HG03108 (cell line): ENCODE results near the gene GFOD2.

ENCODE experiments used
- ATAC-seq: cut with Tn5 transposase; IDR thresholded peaks from one replicate; pipeline ENCODE4 v1.9.1; 2021; ENCODE audit warnings: moderate library complexity; ENCODE audit not compliant: unreplicated experiment

Gene GFOD2

DNA sequence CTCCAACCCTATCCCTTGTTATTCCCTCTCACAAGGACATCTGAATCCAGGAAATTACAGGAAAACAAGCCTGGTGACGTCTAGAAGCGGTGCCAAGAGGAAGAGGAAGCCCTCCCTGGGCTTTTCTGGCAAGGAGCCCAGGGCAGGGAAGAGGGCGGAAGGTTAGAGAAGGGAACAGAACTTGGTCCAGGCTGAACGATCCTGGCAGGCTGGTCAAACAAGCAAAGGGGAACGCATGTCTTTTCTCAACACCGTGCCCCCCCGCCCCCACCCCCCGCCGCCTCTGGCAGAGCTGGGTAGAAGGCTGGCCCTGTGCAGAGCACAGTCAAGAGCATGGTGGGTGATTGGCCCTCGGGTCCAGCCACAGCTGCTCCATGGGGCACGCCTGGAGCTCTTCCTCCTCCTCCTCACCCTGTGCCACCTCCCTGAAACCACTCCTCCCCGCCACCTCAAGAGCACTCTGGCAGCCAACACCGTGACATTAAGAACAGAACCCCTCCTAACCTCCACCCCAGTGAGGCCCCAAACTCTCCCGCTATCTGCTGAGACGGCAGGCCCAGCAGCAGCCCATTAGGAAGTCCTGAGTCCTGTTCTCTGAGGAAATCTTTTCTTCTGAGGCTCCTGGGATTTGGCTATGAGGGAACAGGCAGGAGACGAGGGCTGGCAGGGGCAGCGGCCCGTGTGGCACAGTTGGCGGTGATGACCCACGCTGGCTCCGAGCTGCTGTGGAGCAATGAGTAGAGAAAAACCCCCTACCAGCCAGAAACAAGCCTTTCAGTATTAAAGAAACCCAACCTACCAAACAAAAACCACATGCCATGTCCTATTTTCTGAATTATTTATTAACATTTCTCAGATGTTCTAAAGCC lies 45.2 kb downstream of the GFOD2 start:
- ATAC-seq, result no peak

DNA sequence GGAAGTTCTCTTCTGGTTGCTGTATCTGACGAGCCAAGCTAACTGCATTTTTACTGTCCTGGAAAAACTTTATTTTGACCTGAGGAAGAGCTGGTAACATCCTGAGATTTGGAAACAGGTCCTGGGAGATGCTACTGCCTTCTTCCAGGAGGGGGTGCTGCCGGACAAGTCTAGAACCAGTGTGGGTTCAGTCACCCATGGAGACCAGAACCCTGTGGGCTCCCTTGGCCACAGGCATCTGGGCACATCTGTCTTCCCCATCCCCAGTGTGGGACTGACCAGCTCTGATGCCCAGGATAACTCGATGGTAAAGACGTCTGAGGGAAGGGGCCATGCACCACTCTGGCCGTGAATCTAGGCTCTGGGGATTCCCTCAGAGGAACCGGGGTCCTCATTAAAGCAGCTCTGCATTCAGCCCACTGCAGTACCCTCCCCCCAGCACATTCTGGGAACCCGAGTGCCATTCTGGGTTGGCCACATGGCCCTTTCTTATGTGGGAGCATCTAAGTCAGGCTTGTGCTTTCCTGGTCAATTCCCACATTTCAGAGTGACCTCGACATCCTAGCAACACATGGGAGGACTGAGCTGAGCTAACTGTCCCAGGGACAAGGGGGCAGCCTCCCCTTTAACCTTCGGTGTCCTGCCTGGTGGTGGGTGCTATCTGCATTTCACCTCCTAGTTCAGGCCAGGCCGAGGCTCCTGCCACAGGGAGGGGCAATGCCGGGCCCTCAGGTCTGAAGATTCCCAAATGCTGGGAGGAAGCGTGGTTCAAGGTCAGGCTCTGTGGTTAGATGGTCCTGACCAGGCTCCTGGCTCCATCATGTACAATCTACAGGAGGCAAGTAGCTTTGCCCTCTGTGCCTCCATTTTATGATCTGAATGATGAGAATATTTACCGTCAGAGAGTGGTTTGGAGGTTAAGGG lies 46.1 kb downstream of the GFOD2 start:
- no peak for ATAC-seq

DNA sequence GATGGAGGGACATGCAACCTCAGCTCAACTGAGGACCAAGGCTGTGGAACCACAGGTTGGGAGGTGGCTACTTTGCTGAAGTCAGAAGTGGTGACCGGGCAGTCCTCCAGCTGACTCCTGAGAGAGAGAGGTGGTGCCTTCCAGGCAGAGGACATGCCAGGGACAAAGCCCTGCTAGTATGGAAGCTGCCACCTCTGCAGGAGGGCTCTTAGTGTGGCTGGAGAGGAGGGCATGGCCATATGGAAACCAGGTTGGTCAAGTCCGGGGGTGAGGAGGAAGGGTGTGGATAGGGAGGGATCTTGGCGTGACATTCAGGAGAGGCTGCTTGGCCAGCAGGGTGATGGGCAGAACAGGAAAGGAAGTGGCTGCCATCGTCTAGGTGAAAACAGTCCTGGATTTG lies 46.8 kb downstream of the GFOD2 start:
- ATAC-seq, result no peak

DNA sequence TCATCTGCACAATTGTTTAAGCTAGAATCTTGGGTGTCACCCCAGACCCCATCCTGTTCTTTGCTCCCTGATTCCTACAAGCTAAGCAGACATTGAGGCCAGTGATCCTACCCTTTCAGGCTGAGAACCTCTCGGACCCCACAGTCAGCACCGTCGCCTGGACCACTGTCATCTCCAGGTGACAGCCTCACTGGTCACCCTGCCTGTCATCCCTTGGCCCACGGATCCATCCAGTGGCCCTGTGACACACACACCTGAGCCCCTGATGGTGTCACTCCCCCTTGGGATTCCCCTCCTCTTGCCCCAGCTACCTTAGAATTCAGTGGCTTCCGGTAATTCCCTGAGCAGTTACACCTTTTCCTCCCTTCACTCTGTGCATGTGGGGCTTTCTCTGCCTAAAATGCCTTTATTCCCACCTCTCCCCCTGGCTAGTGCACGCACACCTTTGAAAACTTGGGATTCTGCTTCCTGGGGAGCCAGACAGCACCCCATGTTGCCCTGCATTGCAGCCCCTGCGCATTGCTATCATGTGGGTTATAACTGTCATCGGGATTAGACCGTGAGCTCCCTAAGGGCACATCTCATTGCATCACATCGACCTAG lies 49.5 kb downstream of the GFOD2 start:
- ATAC-seq, result no peak

DNA sequence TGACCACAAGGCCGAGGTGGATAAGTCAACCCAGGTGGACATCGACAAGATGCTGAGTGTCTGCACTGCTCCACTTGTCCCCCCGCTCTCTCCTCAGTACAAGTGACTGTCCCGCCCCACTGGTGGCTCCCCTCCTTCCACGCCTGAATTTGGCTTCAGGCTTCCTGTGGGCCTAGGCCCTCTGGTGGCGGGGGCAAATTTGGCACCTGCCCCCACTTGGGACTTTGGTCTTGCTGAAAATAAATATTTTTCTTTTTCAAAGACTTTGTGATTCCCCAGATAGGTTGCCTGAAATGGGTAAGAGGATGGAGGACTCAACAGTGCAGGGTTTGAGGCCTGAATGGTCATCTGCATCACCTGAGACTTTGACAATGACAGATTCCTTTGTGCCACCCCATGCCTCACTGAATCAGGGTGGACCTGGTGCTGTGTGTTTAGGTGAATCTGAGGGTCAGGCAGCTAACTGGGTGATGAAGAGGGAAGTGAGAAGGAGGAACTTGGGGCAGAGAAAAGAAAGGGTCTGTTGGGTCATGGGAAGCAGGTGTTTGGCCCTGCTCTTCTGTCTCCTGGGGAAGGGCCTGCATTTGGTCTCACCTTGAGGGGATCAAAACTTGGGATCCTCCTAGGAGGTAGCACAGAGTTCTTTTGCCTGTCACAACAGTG lies 50.5 kb downstream of the GFOD2 start:
- no peak for ATAC-seq

DNA sequence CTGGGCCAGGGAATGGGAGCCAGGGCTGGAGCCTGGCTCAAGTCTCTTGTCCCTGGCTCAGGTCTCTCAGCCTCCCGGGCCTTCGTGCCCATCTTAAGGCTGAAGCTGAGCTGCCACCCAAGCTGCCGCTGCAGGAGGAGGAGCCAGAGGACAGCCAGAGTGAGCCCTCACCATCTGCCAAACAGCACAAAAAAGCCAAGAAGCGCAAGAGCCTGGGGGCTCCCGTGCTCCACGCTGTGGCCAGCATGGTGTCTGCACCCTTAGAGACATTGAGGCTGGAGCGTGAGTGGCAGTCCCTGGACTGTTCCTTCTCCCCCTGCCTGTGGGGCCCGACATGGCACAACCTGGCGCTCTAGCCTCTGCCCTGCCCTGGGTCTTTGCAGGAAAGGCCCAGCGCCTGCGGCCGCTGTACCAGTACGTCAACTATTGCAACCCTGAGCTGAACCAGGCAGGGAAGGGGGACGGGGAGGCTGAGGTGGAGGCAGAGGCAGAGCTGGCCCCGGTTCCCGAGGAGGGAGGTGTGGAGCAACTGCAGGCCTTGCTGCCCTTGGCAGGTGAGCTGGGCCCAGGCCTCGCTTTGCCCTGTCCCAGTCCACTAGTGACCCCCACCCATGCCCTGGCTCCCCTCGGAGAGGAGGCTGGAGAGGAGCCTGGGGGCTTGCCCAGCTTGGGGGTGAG lies 51.2 kb downstream of the GFOD2 start:
- peak; percentile 56 for ATAC-seq

DNA sequence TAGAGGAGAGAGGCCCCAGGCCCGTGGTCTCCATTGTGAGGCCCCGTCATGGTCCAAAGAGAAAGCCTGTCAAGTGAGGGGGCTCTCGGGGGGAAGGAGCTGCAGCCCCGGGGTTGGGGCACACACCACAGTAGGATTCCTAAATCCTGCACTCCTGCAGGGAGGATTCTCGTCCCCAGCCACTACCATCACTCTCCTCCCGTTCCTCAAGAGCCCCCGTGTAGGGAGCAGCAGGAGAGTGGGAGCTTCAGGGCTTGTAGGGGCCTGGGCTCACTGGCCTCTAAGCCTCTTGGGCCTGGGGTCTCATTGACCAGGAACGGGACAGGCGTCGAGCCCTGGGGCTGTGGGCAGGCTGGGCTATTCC lies 51.7 kb downstream of the GFOD2 start:
- ATAC-seq, result no peak

DNA sequence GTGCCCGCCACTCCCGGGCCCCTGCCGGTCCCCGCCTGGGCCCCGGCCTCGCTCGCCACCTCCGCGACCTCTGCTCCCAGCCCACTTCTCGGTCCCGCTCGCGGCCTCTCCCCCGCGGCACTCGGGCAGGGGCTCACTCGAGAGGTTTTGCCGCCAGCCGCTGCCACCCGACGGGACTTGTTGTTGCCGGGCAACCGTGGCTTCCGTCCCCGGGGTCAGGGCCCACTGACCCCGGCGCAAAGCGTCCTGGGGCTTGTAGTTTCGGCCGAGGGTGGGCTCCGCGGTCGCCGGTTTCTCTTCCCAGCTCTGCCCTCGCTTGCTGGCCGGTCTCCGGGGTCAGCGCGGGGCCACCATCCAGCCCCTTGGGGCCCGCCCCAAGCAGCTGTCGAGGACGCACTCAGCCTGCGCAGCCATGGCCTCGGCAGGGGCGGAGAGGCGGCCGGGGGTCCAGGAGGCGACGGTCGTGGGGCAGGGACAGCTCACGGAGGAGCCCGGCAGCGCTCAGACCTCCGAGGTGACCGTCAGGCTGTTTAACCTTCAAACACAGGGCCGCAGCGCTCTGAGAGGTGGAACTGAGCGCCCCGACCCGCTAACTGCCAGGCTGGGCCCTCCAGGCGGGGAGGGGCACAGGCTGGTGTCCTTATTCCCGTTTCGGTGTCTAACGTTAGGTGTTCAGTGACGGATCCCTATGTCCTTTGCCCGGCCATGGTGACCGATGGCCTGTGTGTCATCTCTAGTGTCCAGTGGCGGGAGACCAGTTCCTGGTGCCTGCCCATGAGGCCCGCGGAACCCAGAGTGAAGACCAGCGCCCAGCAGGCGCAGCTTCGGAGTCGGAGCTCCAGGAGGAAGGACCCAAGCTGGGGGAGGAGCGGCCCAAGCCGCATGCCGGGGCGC lies 52.3 kb downstream of the GFOD2 start, which contains the start of the genes C16orf86 and ENKD1:
Gene C16orf86, plus strand, starts transcription at position 256 of the 894 bp plus-strand sequence. Its CDS starts 157 bp downstream, at position 413.
Gene ENKD1, minus strand, starts transcription at position 192 of the 894 bp plus-strand sequence. CDS start 308 bp downstream, outside the sequence.
- peak; percentile 57 for ATAC-seq

DNA sequence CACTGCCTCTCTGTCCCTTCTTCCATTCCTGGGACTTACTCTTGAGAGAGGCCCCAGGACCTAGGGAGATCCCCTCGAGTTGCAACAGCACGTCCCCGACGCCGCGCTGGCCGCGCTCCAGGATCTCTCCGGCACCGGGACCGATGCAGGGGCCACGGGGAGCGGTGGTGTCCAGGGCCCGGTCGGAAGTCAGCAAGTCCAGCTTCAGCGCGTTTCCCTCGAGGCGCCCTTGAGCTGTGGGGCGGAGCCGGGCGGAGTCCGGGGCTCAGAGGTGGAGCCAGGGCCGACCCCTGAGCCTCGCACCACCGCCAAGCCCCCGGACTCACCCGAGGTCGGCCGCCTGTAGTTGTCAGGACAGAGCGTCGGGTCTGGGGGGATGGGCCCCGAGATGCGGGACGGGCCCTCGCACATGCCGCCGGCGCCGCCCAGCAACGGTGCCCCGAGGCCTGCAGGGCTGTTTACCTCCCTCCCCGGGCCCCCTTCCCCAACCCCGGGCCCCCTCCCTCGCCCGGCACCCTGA lies 53.0 kb downstream of the GFOD2 start:
- no peak for ATAC-seq

DNA sequence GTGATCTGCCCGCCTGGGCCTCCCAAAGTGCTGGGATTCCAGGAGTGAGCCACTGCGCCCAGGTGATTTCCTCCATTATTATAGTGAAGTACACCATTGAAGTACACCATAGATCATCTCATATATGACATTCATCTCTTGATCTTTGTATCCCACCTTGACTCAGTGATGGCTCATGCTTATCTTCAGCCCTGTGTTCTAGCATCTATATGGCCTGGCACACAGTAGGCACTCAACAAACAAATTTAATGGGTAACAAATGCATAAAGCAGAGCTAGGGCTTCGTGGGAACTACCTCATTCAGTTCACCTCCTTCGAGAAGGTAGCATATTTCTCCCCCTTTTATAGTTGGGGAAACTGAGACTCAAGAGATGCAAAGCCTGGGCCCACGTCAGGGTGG lies 53.5 kb downstream of the GFOD2 start:
- no peak for ATAC-seq

DNA sequence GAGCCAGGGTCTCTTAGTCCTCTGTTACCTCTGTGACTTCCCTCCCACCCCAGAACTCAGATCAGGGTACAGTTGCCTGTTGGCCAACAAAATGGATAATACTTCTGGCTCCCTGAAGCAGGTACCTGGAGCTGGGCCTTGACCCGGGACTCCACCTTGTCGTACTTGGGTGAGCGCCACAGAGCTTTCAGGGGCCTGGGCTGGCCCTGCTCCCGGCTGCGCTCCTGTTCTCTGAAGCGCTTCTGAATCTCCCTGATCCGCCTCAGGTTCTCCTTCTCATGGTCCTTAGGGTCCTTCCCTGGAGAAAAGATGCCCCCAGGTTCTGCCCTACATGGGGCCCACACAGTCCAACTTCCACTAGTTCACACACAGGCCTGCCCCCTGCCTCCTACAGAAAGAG lies 54.2 kb downstream of the GFOD2 start:
- no peak for ATAC-seq

DNA sequence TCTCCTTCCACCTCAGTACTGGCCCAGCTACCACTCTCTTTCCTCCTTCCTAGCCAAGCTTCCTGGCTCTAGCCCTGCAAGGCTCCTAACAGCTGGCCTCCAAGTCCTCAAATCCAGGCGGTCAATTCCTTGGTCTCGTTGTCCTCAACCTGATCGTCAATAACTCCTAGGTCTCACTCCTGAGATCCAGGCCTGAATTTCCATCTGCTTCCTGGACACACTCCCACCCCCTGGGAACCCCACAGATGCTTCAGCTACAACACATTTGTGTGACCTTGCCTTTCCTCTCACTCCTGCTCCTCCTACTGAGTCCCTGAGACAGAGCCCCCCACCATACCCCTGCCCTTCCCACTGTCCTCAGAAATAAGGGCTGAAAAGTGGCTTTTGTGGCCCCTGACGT lies 54.9 kb downstream of the GFOD2 start:
- no peak for ATAC-seq

DNA sequence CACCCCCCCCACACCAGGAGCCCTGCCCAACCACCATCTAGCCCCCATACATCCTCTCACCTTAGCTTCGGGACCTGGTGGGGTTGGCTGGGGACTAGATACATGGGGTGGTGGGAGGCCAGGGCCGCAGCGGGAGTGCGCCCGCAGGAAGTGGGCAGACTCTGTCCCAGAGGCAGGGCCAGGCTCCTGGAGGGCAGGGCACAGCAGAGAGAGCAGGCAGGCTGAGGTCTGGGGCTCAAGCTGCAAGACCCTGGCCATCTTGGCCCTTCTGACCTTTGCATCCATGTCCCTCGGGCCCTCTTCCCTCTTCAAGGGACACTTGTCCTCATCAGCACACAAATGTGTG lies 55.3 kb downstream of the GFOD2 start:
- ATAC-seq, result no peak

DNA sequence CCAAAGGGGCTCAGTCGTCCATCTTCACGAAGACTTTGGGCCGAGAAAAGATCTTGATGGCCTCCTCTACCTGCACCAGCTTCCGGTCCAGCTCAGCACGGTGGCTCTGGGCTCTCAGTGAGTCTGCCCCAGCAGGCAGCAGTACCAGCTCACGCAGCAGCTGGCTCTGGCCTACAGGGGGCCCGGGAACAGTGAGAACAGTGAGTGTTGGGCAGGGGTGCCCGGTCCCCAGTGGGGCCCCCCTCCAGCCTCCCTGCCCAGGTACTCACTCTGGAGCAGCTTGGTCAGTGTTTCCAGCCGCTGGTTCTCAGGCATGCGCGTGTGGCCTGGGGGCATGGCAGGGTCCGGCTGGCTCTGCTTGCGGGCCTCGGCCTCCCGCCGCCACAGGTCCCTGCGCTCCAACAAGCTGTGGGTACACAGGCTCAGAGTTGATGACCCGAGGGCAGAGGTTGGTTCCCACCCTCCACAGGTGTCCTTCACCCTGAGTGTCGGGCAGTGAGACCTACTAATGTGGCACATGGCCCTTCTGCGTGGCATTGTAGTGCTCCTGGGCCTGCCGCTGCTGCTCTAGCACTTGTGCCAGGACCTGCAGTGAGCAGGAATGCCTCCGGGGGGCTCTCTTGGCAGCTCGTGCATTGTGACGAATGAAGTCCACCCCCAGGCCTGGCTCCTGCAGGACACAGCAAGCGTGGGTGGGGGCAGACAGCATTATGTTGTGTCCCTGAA lies 55.8 kb downstream of the GFOD2 start:
- no peak for ATAC-seq

DNA sequence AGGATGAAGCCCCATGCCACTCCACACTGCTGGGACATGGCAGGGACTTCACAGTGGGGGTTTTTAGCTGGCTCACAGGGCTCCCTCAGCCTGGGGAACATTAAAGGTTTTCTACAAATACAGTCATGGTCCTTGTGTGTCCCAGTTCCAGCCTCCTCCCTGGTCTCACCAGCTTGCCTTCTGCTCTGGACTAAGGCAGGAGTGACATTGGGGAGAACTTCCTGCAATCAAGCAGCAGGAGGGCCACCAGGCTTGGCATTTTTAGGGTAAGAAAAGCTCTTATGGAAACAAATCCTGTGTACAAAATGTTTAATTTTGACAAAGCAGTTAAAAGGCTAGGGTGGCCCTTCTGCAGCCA lies 56.5 kb downstream of the GFOD2 start:
- ATAC-seq, result no peak

DNA sequence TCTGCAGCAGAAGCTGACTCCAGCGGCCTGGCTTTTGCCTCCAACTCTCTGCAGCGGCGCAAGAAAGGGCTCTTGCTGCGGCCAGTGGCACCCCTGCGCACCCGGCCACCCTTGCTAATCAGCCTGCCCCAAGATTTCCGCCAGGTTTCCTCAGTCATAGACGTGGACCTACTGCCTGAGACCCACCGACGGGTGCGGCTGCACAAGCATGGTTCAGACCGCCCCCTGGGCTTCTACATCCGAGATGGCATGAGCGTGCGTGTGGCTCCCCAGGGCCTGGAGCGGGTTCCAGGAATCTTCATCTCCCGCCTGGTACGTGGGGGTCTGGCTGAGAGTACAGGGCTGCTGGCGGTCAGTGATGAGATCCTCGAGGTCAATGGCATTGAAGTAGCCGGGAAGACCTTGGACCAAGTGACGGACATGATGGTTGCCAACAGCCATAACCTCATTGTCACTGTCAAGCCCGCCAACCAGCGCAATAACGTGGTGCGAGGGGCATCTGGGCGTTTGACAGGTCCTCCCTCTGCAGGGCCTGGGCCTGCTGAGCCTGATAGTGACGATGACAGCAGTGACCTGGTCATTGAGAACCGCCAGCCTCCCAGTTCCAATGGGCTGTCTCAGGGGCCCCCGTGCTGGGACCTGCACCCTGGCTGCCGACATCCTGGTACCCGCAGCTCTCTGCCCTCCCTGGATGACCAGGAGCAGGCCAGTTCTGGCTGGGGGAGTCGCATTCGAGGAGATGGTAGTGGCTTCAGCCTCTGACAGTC lies 57.0 kb downstream of the GFOD2 start:
- no peak for ATAC-seq

DNA sequence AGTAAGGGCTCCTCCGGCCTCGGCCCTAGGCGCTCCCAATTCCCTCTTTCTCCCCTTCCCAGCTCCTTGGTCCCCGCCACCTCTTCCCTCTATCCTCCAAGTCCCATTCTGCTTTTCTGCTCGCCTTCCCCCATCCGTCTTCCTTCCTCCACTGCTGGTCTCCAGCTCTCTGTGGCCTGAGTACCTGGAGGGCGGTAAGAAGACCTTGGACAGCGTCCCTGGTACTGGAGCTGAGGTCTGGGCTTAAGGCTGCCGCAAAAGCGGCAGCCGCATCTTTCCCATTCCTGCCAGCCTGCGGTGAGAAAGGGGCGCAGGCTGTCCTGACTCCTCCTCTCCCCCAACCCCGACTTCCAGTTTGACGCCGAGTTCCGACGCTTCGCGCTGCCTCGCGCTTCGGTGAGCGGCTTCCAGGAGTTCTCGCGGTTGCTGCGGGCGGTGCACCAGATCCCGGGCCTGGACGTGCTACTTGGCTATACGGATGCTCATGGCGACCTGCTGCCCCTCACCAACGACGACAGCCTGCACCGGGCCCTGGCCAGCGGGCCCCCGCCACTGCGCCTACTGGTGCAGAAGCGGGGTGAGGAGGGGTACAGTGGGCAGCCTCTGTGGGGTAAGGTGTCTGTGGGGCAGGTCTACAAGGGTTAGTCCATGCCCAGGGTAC lies 57.9 kb downstream of the GFOD2 start:
- ATAC-seq, result no peak
